ENCODE data around the gene ZNF771. TPM values are rescaled to one million over a fixed set of nuclear protein-coding genes. Genes with fewer than 3 reads are reported as not detected.
"Not testable (repeated sequence)": the region's sequence is repeated elsewhere in the genome, so short reads cannot be mapped to it uniquely, and the experiment has no call there.

ZNF771 gene
- total and polyA plus RNA-seq, 8 donors, result 1.2 to 28.7 (median 6.6) TPM

DNA sequence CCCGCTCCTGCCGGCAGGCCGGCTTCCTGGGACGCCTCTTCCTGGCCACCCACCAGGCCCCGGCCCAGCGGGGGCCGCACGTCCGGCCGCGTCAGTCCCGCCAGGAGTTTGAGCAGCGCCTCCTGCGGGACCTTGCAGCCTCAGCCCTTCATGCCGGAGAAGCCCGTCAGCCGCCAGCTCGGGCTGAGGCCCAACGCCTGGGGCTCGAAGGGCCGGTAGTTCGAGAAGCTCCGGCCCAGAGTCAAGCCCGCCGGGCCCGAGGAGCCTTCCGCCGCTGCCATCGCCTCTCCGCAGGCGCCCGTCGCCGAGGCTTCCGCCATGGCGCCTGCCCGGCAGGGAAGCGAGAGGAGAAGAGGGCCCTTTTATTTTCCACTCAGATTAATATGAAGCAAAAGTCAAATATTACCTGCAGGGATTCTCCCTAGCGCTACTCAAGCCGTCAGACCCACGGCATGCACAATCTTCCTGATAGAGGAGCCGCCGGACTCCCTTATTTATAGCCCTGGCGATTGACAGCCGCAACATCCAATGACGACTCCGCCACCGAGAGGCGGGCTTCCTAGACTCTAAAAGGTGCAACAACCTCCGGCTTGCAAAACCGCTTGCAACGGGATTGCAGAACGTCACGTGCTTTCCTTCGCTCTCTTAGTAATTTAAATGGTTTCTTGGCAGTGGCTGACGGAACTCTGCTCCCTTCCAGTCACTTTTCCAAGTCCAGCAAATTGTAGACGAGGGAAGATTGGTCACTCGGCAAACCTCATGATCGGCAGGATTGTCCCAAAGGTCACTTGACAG, 38.2 kb downstream of the ZNF771 start, which contains the start of gene SEPHS2:
Gene SEPHS2, minus strand, starts transcription at position 467 of the 795 bp plus-strand sequence. Its CDS starts 147 bp downstream, at position 320.
- peak within 1 kb of the TSS; percentile 73 to 99 (median 88) for H3K4me3 ChIP-seq
- DNase-seq, result peak; percentile 98 to 99
- 0 to 1% (median 0%) methylated on average over 21 to 59 of the region's 59 CpGs for WGBS, 5 donors
- H3K9me3 ChIP-seq, result no peaks in the 10 kb centered on the region
- TF ChIP-seq, protein P1, sequence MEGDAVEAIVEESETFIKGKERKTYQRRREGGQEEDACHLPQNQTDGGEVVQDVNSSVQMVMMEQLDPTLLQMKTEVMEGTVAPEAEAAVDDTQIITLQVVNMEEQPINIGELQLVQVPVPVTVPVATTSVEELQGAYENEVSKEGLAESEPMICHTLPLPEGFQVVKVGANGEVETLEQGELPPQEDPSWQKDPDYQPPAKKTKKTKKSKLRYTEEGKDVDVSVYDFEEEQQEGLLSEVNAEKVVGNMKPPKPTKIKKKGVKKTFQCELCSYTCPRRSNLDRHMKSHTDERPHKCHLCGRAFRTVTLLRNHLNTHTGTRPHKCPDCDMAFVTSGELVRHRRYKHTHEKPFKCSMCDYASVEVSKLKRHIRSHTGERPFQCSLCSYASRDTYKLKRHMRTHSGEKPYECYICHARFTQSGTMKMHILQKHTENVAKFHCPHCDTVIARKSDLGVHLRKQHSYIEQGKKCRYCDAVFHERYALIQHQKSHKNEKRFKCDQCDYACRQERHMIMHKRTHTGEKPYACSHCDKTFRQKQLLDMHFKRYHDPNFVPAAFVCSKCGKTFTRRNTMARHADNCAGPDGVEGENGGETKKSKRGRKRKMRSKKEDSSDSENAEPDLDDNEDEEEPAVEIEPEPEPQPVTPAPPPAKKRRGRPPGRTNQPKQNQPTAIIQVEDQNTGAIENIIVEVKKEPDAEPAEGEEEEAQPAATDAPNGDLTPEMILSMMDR (IDR thresholded peaks at IDR 0.05), result peak in 3 of 7 experiments; percentile 6 to 33 (median 18)
- TF ChIP-seq POLR2A (IDR thresholded peaks at IDR 0.05) (peak in 2 of 4 donors; percentile 88 to 95), EP300 (IDR thresholded peaks at IDR 0.05) (no peak), POLR2AphosphoS5 (IDR thresholded peaks at IDR 0.05) (peak; percentile 79 to 99 (median 98))
- intact Hi-C loops (cut with DNase I; ENCODE audit: low total_unique reads), result no loop called here
- H3K36me3 ChIP-seq, result peaks cover 3 to 18% (median 11%) of the 10 kb centered on the region in 4 donors
- H3K27ac ChIP-seq, result peak within 1 kb of the TSS; percentile 95 to 99 (median 98)
- peaks cover 19 to 51% (median 44%) of the 10 kb centered on the region in 4 donors for H3K4me1 ChIP-seq
- no peaks in the 10 kb centered on the region for H3K27me3 ChIP-seq

DNA sequence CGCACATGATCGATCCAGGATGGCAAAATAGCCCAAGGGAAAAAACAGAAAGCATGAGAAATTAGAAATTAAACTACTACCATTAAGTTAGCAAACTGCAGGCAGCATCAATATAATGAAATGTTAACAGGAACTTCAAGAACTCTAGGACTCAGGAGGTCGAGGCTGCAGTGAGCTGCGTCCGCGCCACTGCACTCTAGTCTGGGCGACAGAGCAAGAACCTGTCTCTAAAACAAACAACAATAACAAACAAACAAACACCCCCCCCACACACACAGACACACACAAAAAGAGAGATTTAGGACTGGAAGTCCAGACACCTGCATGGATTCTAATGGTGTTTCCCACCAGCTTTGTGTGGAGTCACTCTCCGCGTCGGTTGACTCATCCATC, 38.8 kb downstream of the ZNF771 start:
- H3K27me3 ChIP-seq, result no peaks in the 10 kb centered on the region
- 68 to 77% (median 76%) methylated on average over 10 of the region's 10 CpGs for WGBS, 5 donors
- peak overlapping the region; percentile 78 to 99 (median 98) for H3K27ac ChIP-seq
- H3K9me3 ChIP-seq, result no peaks in the 10 kb centered on the region
- peak overlapping the region; percentile 73 to 99 (median 88) for H3K4me3 ChIP-seq
- H3K36me3 ChIP-seq, result peaks cover 3 to 18% (median 11%) of the 10 kb centered on the region in 4 donors
- no peak for DNase-seq
- intact Hi-C loops (cut with DNase I; ENCODE audit: low total_unique reads), result no loop called here
- no peak for TF ChIP-seq EP300 (IDR thresholded peaks at IDR 0.05)
- TF ChIP-seq POLR2AphosphoS5 (IDR thresholded peaks at IDR 0.05), result no peak
- TF ChIP-seq POLR2A (IDR thresholded peaks at IDR 0.05), result no peak
- H3K4me1 ChIP-seq, result peaks cover 19 to 51% (median 44%) of the 10 kb centered on the region in 4 donors

DNA sequence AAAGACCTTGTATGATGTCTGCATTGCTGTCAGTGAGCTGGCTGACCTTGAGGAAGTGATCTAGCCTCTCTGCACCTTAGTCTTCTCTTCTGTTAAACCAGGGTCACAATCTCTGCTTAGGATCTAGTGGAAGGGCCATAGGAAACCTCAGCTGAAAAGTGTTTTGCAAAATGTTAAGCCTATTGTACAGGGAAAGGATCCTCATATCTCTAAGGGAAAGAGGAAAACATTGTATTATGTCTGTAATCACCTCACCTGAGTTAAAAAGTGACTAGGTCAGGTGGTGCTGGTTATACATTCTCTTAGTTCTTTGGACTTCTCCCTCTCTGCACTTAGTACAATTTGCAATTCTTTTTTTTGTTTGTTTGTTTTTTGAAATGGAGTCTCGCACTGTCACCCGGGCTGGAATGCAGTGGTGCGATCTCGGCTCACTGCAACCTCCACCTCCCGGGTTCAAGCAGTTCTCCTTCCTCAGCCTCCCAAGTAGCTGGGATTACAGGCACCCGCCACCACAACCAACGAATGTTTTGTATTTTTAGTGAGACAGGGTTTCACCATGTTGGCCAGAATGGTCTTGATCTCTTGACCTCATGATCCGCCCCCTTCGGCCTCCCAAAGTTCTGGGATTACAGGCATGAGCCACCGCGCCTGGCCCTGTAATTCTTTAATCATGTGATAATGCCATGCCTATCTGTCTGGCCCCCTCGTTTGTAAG, 40.3 kb downstream of the ZNF771 start:
- Histone ChIP-seq H3K4me1 (peaks cover 19 to 52% (median 46%) of the 10 kb centered on the region in 4 donors), H3K4me3 (no peak overlapping the region), H3K36me3 (peaks cover 3 to 16% (median 8%) of the 10 kb centered on the region in 4 donors), H3K27ac (peak overlapping the region; percentile 32 to 98 (median 64)), H3K9me3 (no peaks in the 10 kb centered on the region), H3K27me3 (no peaks in the 10 kb centered on the region)
- intact Hi-C loops (cut with DNase I; ENCODE audit: low total_unique reads), result no loop called here
- 42 to 69% (median 47%) methylated on average over 12 of the region's 12 CpGs for WGBS, 5 donors
- DNase-seq, result peak in 1 of 2 donors; percentile 74
- TF ChIP-seq POLR2A (IDR thresholded peaks at IDR 0.05), result no peak
- peak in 1 of 3 donors; percentile 31 for TF ChIP-seq POLR2AphosphoS5 (IDR thresholded peaks at IDR 0.05)

DNA sequence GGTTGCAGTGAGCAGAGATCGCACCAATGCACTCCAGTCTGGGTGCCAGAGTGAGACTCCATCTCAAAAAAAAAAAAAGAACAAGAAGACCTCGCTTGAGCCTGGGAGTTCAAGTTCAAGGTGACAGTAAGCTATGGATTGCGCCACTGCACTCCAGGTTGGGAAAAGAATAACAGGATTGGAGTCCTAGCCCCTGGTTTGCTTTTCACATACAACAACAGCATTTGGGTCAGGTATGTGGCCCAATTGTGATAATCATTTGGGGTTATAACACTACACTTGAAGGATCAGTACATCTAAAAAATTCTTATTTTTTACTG, 41.7 kb downstream of the ZNF771 start:
- TF ChIP-seq, protein P1 (IDR thresholded peaks at IDR 0.05), result no peak
- TF ChIP-seq POLR2AphosphoS5 (IDR thresholded peaks at IDR 0.05) (no peak), POLR2A (IDR thresholded peaks at IDR 0.05) (no peak), EP300 (IDR thresholded peaks at IDR 0.05) (no peak)
- H3K9me3 ChIP-seq, result no peaks in the 10 kb centered on the region
- intact Hi-C loops (cut with DNase I; ENCODE audit: low total_unique reads), result no loop called here
- peaks cover 0 to 1% (median under 1%) of the 10 kb centered on the region in 4 donors for H3K36me3 ChIP-seq
- WGBS, 5 donors, result 86 to 94% (median 94%) methylated on average over 3 of the region's 3 CpGs
- no peak overlapping the region for H3K27ac ChIP-seq
- no peaks in the 10 kb centered on the region for H3K27me3 ChIP-seq
- DNase-seq, result no peak
- H3K4me3 ChIP-seq, result no peak overlapping the region
- peaks cover 15 to 44% (median 36%) of the 10 kb centered on the region in 4 donors for H3K4me1 ChIP-seq

DNA sequence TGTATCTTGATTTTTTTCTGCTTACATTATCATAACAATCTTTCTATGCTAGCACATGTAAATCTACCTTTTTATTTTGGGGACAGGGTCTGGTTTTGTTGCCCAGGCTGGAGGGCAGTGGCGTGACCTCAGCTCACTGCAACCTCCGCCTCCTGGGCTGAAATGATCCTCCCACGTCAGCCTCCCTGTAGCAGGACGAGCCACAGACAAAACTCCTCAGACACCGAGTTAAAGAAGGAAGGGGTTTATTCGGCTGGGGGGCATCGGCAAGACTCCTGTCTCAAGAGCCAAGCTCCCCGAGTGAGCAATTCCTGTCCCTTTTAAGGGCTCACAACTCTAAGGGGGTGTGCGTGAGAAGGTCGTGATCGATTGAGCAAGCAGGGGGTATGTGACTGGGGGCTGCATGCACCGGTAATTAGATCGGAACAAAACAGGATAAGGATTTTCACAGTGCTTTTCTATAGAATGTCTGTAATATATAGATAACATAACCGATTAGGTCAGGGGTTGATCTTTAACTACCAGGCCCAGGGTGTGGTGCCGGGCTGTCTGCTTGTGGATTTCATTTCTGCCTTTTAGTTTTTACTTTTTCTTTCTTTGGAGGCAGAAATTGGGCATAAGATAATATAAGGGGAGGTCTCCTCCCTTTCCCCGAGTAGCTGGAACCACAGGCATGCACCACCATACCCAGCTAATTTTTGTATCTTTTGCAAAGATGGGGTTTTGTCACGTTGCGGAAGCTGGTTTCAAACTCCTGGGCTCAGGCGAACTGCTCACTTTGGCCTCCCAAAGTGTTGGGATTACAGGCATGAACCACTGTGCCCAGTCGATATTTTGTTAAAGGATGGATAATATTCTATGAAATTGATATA, 45.5 kb downstream of the ZNF771 start:
- DNase-seq; H3K27ac ChIP-seq; H3K4me3 ChIP-seq; intact Hi-C loops (cut with DNase I; ENCODE audit: low total_unique reads); H3K27me3 ChIP-seq; H3K9me3 ChIP-seq; H3K36me3 ChIP-seq: not testable (repeated sequence)
- 47 to 63% (median 53%) methylated on average over 20 of the region's 20 CpGs for WGBS, 5 donors
- H3K4me1 ChIP-seq, result peaks cover 0 to 12% (median 9%) of the 10 kb centered on the region in 4 donors
